Ovary (tissue), 10 donors: ENCODE data around the gene LCP2. TPM values are rescaled to one million over a fixed set of nuclear protein-coding genes. Genes with fewer than 3 reads are reported as not detected.

Experiments
- DNase-seq, 5 donors: peaks; one replicate each; pipeline ENCODE4 v3.0.0-alpha.2; 2019 to 2020
- H3K27ac ChIP-seq, 2 donors: fragments of 200-600 bp; one replicate each; pipeline versions ENCODE4 v1.5.1 to v1.8.0; 2019 to 2022
- H3K27me3 ChIP-seq: fragments of 200-600 bp; one replicate; pipeline ENCODE4 v1.8.0; 2022
- H3K36me3 ChIP-seq: fragments of 200-600 bp; sonication (generic); one replicate; pipeline ENCODE4 v1.5.1; 2019
- H3K4me1 ChIP-seq: one replicate; pipeline ENCODE4 v1.8.1; 2013; ENCODE audit warnings: mild to moderate bottlenecking, moderate library complexity; ENCODE audit not compliant: insufficient read depth
- H3K4me3 ChIP-seq: fragments of 200-600 bp; sonication (generic); one replicate; pipeline ENCODE4 v1.5.1; 2017
- H3K9me3 ChIP-seq, 2 donors: fragments of 200-600 bp in 1 of 2; sonication (generic) in 1 of 2; one replicate each; pipeline versions ENCODE4 v1.5.1 to v1.8.1; 2013 to 2019; ENCODE audit warnings: mild to moderate bottlenecking in 1 of 2, moderate library complexity in 1 of 2
- CTCF ChIP-seq, 3 donors: fragments of 450-650 bp in 2 of 3; fragments of 200-600 bp in 1 of 3; IDR thresholded peaks; one replicate each; pipeline versions ENCODE4 v1.5.1 to v1.8.0; 2016 to 2022; ENCODE audit warnings: antibody characterized with exemption in 3 of 3, mild to moderate bottlenecking in 1 of 3
- EP300 ChIP-seq: sonication (generic); formaldehyde crosslinking; IDR thresholded peaks from one replicate; pipeline ENCODE4 v1.6.1; 2017; ENCODE audit warnings: antibody characterized with exemption
- POLR2A ChIP-seq: fragments of 450-650 bp; IDR thresholded peaks from one replicate; pipeline ENCODE4 v1.6.1; 2017; ENCODE audit warnings: antibody characterized with exemption, mild to moderate bottlenecking, moderate library complexity
- WGBS, 3 donors: extraction: QIAGEN DNeasy Blood & Tissue Kit in 1 of 3; methylation state at CpG; one replicate each; pipeline versions ENCODE4 v1.1.5 to v1.1.7; 2013 to 2017; 5-methylcytosine and 5-hydroxymethylcytosine counted together
- intact Hi-C, 4 donors: fragments of 100-400 bp; cut with DNase I; formaldehyde crosslinking; loops; one replicate each; pipeline versions ENCODE4 v1.11.0 to v1.15.1; 2022 to 2023
- long read RNA-seq, 3 donors: library from polyadenylated mRNA in 2 of 3; unstranded in 2 of 3; transcript quantifications; one replicate each; pipeline ENCODE4 v2.0.0 and lab custom pipeline, GENCODE V29; 2021 to 2026
- polyA plus RNA-seq, 2 donors: library from polyadenylated mRNA; stranded (reverse); fragments of 200-250 nt in 1 of 2; fragments of 350-450 nt in 1 of 2; fragmentation: Illumina TruSeq in 1 of 2; extraction: RNeasy Lipid Tissue Mini Kit (QIAGEN cat#74804) in 1 of 2; gene quantifications; one replicate each; pipeline ENCODE4 v1.2.3, GENCODE V29; 2013 to 2014
- total RNA-seq, 7 donors: library from RNA; depleted of rRNA in 2 of 7; stranded (reverse); fragments of >200 nt in 2 of 7; fragmentation: NEBNext Ultra II Directional in 3 of 7; extraction: Animal tissue kit (Norgen Biotek cat#: 25700) in 3 of 7; gene quantifications; one replicate each; pipeline versions ENCODE4 v1.1.0 to v1.2.4, GENCODE V29; 2016 to 2023
- donor health status: DM: no; HTN: no; CAD: no; lungs with moderate emphysema.
- donor health status: DM: no; HTN: no; CAD: no.
- donor health status: Bipolar disorder and iron deficiency.
- donor health status: DM: yes; HTN: yes; CAD: no.
- donor health status: DM: no; HTN: no; CAD: no.
- donor health status: DM: yes; HTN: yes; CAD: no.

Gene LCP2
- total RNA-seq (10 to 100 TPM in 3 of 7 donors, 1 to 10 TPM in 4; 5.0 to 15.7 (median 6.4) TPM), polyA plus RNA-seq (10 to 100 TPM in 1 of 2 donors, 1 to 10 TPM in 1; 3.1 to 31.1 TPM)
- long read RNA-seq, donor 1, partial matches to known transcripts: 1 of 1 reads
- long read RNA-seq, donor 1, other reads (novel, unspliced or antisense): 0 of 1 reads
- long read RNA-seq, donor 2: 0 reads
- long read RNA-seq, donor 3, partial matches to known transcripts: 1 of 3 reads
- long read RNA-seq, donor 3, other reads (novel, unspliced or antisense): 2 of 3 reads

GRCh38 chr5:170297589-170298462, at the start of gene LCP2:
Gene LCP2 (minus strand): TSS chr5:170297777. CDS start chr5:170297611, 166 bp downstream.
- DNase-seq: no peak
- WGBS, 3 donors: 65 to 72% (median 66%) methylated on average over 10 of the region's 10 CpGs
- Histone ChIP-seq H3K36me3 (no peaks in the 10 kb centered on the region), H3K27me3 (no peaks in the 10 kb centered on the region), H3K4me3 (peak within 1 kb of the TSS; percentile 1), H3K9me3 (no peaks in the 10 kb centered on the region), H3K4me1 (peaks cover 7% of the 10 kb centered on the region), H3K27ac (no peak within 1 kb of the TSS)
- intact Hi-C loops: no loop called here
- TF ChIP-seq EP300: no peak
- no peak for TF ChIP-seq POLR2A
- no peak for TF ChIP-seq CTCF (IDR thresholded peaks at IDR 0.05)

GRCh38 chr5:170347022-170347567, 49.5 kb upstream of the LCP2 start:
- Histone ChIP-seq H3K4me1 (peaks cover 3% of the 10 kb centered on the region), H3K27me3 (no peaks in the 10 kb centered on the region), H3K27ac (no peak overlapping the region), H3K36me3 (no peaks in the 10 kb centered on the region), H3K9me3 (no peaks in the 10 kb centered on the region), H3K4me3 (no peak overlapping the region)
- WGBS, 3 donors: 93 to 96% (median 94%) methylated on average over 9 of the region's 9 CpGs
- no peak for TF ChIP-seq POLR2A
- TF ChIP-seq CTCF (IDR thresholded peaks at IDR 0.05): no peak
- no peak for TF ChIP-seq EP300
- intact Hi-C loops: loop anchor here in 1 of 4 donors (5.0 kb wide), 2 partner anchors 80 to 120 kb away; no protein-coding TSS in a partner anchor
- no peak for DNase-seq

- intact Hi-C loops: loop anchor here in 1 of 4 donors (5.0 kb wide), 2 partner anchors 79 to 119 kb away; no protein-coding TSS in a partner anchor
- DNase-seq: no peak
- Histone ChIP-seq H3K4me1 (peaks cover 3% of the 10 kb centered on the region), H3K27me3 (no peaks in the 10 kb centered on the region), H3K27ac (no peak overlapping the region), H3K36me3 (no peaks in the 10 kb centered on the region), H3K4me3 (no peak overlapping the region), H3K9me3 (no peaks in the 10 kb centered on the region)
- TF ChIP-seq CTCF (IDR thresholded peaks at IDR 0.05): no peak
- no peak for TF ChIP-seq EP300
- TF ChIP-seq POLR2A: no peak
- 98 to 100% (median 99%) methylated on average over 1 of the region's 1 CpG for WGBS, 3 donors
Measured at GRCh38 chr5:170345971-170346370, 48.4 kb upstream of the LCP2 start.

DNA sequence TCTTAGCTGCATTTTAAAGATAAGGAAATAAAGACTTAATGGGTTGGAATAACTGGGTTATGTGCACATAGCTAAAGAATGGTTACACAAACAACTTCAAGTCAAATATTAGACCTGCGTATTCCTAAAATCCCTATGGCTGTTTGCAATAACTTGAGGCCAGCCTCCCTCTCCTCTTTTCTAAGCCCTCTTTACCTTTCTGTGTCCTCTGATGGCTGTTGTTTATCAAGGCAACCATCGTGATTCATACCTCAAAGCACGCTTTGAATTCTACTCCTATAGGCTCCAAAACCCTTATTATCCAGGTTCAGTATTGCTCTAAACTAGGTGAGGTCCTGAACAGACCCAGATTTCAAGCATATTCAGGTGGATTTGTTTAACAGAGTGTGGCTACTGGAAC, 45.6 kb upstream of the LCP2 start:
- no peaks in the 10 kb centered on the region for H3K27me3 ChIP-seq
- no peak overlapping the region for H3K4me3 ChIP-seq
- H3K36me3 ChIP-seq: no peaks in the 10 kb centered on the region
- no peak for DNase-seq
- intact Hi-C loops: no loop called here
- H3K27ac ChIP-seq: no peak overlapping the region
- WGBS, 3 donors: 91 to 95% (median 94%) methylated on average over 3 of the region's 3 CpGs
- H3K9me3 ChIP-seq: no peaks in the 10 kb centered on the region
- TF ChIP-seq CTCF (IDR thresholded peaks at IDR 0.05): no peak
- TF ChIP-seq POLR2A: no peak
- TF ChIP-seq EP300: no peak
- H3K4me1 ChIP-seq: no peaks in the 10 kb centered on the region
